Measurements from ENCODE around the gene LSM12.

LSM12 gene

GRCh38 chr17:44066204-44066930, at the start of gene LSM12:
Gene LSM12, minus strand, starts transcription at chr17:44066671. Its CDS starts 84 bp downstream, at chr17:44066587.
- Mint-ChIP-seq H3K27ac (peak within 1 kb of the TSS; percentile 98), H3K4me3 (peak within 1 kb of the TSS; percentile 97), H3K9me3 (no peaks in the 10 kb centered on the region), H3K27me3 (ENCODE audit: low read depth, poor library complexity) (no peaks in the 10 kb centered on the region), H3K36me3 (ENCODE audit: low read depth) (peaks cover 31% of the 10 kb centered on the region), H3K4me1 (peaks cover 53% of the 10 kb centered on the region)
- peak; percentile 94 for DNase-seq
- TF ChIP-seq CTCF (IDR thresholded peaks at IDR 0.05), result no peak

GRCh38 chr17:44115585-44116415, 49.3 kb upstream of the LSM12 start:
- Mint-ChIP-seq H3K9me3 (no peaks in the 10 kb centered on the region), H3K27ac (no peak overlapping the region), H3K4me3 (no peak overlapping the region), H3K36me3 (ENCODE audit: low read depth) (peaks cover 9% of the 10 kb centered on the region), H3K4me1 (peaks cover 70% of the 10 kb centered on the region), H3K27me3 (ENCODE audit: low read depth, poor library complexity) (peaks cover 4% of the 10 kb centered on the region)
- DNase-seq, result peak; percentile 62
- TF ChIP-seq CTCF (IDR thresholded peaks at IDR 0.05), result peak; percentile 67

- Mint-ChIP-seq H3K4me3 (no peak overlapping the region), H3K27me3 (ENCODE audit: low read depth, poor library complexity) (peaks cover 4% of the 10 kb centered on the region), H3K27ac (no peak overlapping the region), H3K4me1 (peaks cover 57% of the 10 kb centered on the region), H3K9me3 (no peaks in the 10 kb centered on the region), H3K36me3 (ENCODE audit: low read depth) (peaks cover 9% of the 10 kb centered on the region)
- DNase-seq, result no peak
- no peak for TF ChIP-seq CTCF (IDR thresholded peaks at IDR 0.05)
Observed at GRCh38 chr17:44113868-44114840, 47.7 kb upstream of the LSM12 start.

GRCh38 chr17:44113382-44113781, 46.9 kb upstream of the LSM12 start:
- H3K4me1 Mint-ChIP-seq, result peaks cover 57% of the 10 kb centered on the region
- H3K27me3 Mint-ChIP-seq (ENCODE audit: low read depth, poor library complexity), result peaks cover 4% of the 10 kb centered on the region
- H3K27ac Mint-ChIP-seq, result no peak overlapping the region

More at GRCh38 chr17:44113382-44113781, 46.9 kb upstream of the LSM12 start:
- DNase-seq, result no peak
- Mint-ChIP-seq H3K36me3 (ENCODE audit: low read depth) (peaks cover 9% of the 10 kb centered on the region), H3K9me3 (no peaks in the 10 kb centered on the region), H3K4me3 (no peak overlapping the region)
- TF ChIP-seq CTCF (IDR thresholded peaks at IDR 0.05), result no peak
